ENCODE measurements around the gene SND1.

- TF ChIP-seq POLR2A (IDR thresholded peaks at IDR 0.05; ENCODE audit: low read depth, low read length) (no peak), POLR2AphosphoS5 (IDR thresholded peaks at IDR 0.05; ENCODE audit: low read depth, low read length) (no peak)
Observed at GRCh38 chr7:128000048-128000447, 348.1 kb downstream of the SND1 start.

All from GM12892 (cell line).